Activated T-cell treated with anti-CD3 and anti-CD28 coated beads, Interleukin-2, amount 50 U/mL, for 24 hours (primary cell): ENCODE results near the gene PTH1R.
A peak's percentile ranks its signal among the peaks of the same experiment; 100 is the strongest.

Experiments
- DNase-seq: peaks from one replicate; pipeline ENCODE4 v3.0.0-alpha.2; 2020
- H3K27ac Mint-ChIP-seq: 2 replicates; pipeline ENCODE4 v1.8.0; 2020; ENCODE audit warnings: mild to moderate bottlenecking, mixed read lengths
- H3K27me3 Mint-ChIP-seq: 2 replicates; pipeline ENCODE4 v1.8.0; 2020; ENCODE audit warnings: mixed read lengths
- H3K36me3 Mint-ChIP-seq: 2 replicates; pipeline ENCODE4 v1.8.0; 2020; ENCODE audit warnings: low read depth, mixed read lengths
- H3K4me1 Mint-ChIP-seq: 2 replicates; pipeline ENCODE4 v1.8.0; 2020; ENCODE audit warnings: low read depth, mixed read lengths
- H3K4me3 Mint-ChIP-seq: 2 replicates; pipeline ENCODE4 v1.8.0; 2020; ENCODE audit warnings: mild to moderate bottlenecking, moderate library complexity, mixed read lengths
- H3K9me3 Mint-ChIP-seq: 2 replicates; pipeline ENCODE4 v1.8.0; 2020; ENCODE audit warnings: mixed read lengths

The PTH1R gene

GRCh38 chr3:46856576-46857471 is 20.7 kb upstream of the PTH1R start:
- Mint-ChIP-seq H3K9me3 (no peaks in the 10 kb centered on the region), H3K27ac (no peak overlapping the region), H3K4me1 (no peaks in the 10 kb centered on the region), H3K4me3 (no peak overlapping the region), H3K36me3 (no peaks in the 10 kb centered on the region), H3K27me3 (peaks cover 7% of the 10 kb centered on the region)
- DNase-seq = no peak

- Mint-ChIP-seq H3K27ac (no peak overlapping the region), H3K9me3 (no peaks in the 10 kb centered on the region), H3K4me3 (no peak overlapping the region), H3K4me1 (no peaks in the 10 kb centered on the region), H3K27me3 (peaks cover 7% of the 10 kb centered on the region), H3K36me3 (no peaks in the 10 kb centered on the region)
- DNase-seq = no peak
Observed at GRCh38 chr3:46857485-46858341, 19.8 kb upstream of the PTH1R start.

- H3K4me1 Mint-ChIP-seq = no peaks in the 10 kb centered on the region
- H3K27ac Mint-ChIP-seq = no peak overlapping the region
- no peak overlapping the region for H3K4me3 Mint-ChIP-seq
- peaks cover 7% of the 10 kb centered on the region for H3K27me3 Mint-ChIP-seq
- H3K36me3 Mint-ChIP-seq = no peaks in the 10 kb centered on the region
- no peaks in the 10 kb centered on the region for H3K9me3 Mint-ChIP-seq
- DNase-seq = no peak
Observed at GRCh38 chr3:46858456-46858855, 19.1 kb upstream of the PTH1R start.

GRCh38 chr3:46859001-46859710 is 18.4 kb upstream of the PTH1R start:
- H3K9me3 Mint-ChIP-seq = no peaks in the 10 kb centered on the region
- no peak overlapping the region for H3K4me3 Mint-ChIP-seq

GRCh38 chr3:46860017-46860809 is 17.3 kb upstream of the PTH1R start:
- H3K36me3 Mint-ChIP-seq = no peaks in the 10 kb centered on the region
- no peaks in the 10 kb centered on the region for H3K9me3 Mint-ChIP-seq
- no peak overlapping the region for H3K27ac Mint-ChIP-seq
- H3K4me3 Mint-ChIP-seq = no peak overlapping the region
- no peaks in the 10 kb centered on the region for H3K4me1 Mint-ChIP-seq
- peak; percentile 45 for DNase-seq
- peaks cover 7% of the 10 kb centered on the region for H3K27me3 Mint-ChIP-seq

More at GRCh38 chr3:46859001-46859710, 18.4 kb upstream of the PTH1R start:
- Mint-ChIP-seq H3K27me3 (peaks cover 7% of the 10 kb centered on the region), H3K36me3 (no peaks in the 10 kb centered on the region), H3K27ac (no peak overlapping the region), H3K4me1 (no peaks in the 10 kb centered on the region)
- DNase-seq = no peak

GRCh38 chr3:46860810-46861604 is 16.5 kb upstream of the PTH1R start:
- H3K27ac Mint-ChIP-seq = no peak overlapping the region

GRCh38 chr3:46861605-46862368 is 15.7 kb upstream of the PTH1R start:
- DNase-seq = no peak
- H3K4me3 Mint-ChIP-seq = no peak overlapping the region
- H3K4me1 Mint-ChIP-seq = no peaks in the 10 kb centered on the region
- no peaks in the 10 kb centered on the region for H3K36me3 Mint-ChIP-seq
- H3K27me3 Mint-ChIP-seq = peaks cover 4% of the 10 kb centered on the region
- H3K27ac Mint-ChIP-seq = no peak overlapping the region
- no peaks in the 10 kb centered on the region for H3K9me3 Mint-ChIP-seq

More at GRCh38 chr3:46860810-46861604, 16.5 kb upstream of the PTH1R start:
- H3K4me1 Mint-ChIP-seq = no peaks in the 10 kb centered on the region
- H3K27me3 Mint-ChIP-seq = peaks cover 7% of the 10 kb centered on the region
- no peaks in the 10 kb centered on the region for H3K36me3 Mint-ChIP-seq
- H3K4me3 Mint-ChIP-seq = no peak overlapping the region
- no peaks in the 10 kb centered on the region for H3K9me3 Mint-ChIP-seq
- DNase-seq = peak; percentile 22

GRCh38 chr3:46862369-46863025 is 15.0 kb upstream of the PTH1R start:
- Mint-ChIP-seq H3K4me1 (no peaks in the 10 kb centered on the region), H3K4me3 (no peak overlapping the region), H3K27me3 (peaks cover 4% of the 10 kb centered on the region), H3K27ac (no peak overlapping the region), H3K36me3 (no peaks in the 10 kb centered on the region), H3K9me3 (no peaks in the 10 kb centered on the region)
- DNase-seq = no peak

- H3K9me3 Mint-ChIP-seq = no peaks in the 10 kb centered on the region
- no peak for DNase-seq
- no peak within 1 kb of the TSS for H3K27ac Mint-ChIP-seq
- no peaks in the 10 kb centered on the region for H3K4me1 Mint-ChIP-seq
- no peaks in the 10 kb centered on the region for H3K36me3 Mint-ChIP-seq
- H3K4me3 Mint-ChIP-seq = no peak within 1 kb of the TSS
- H3K27me3 Mint-ChIP-seq = no peaks in the 10 kb centered on the region
Observed at GRCh38 chr3:46863261-46863782, 14.2 kb upstream of the PTH1R start, which contains the start of gene MYL3. MYL3 (minus strand) TSS chr3:46863444; CDS start chr3:46863390, 54 bp downstream.

- H3K27me3 Mint-ChIP-seq = no peaks in the 10 kb centered on the region
- no peaks in the 10 kb centered on the region for H3K9me3 Mint-ChIP-seq
- no peaks in the 10 kb centered on the region for H3K36me3 Mint-ChIP-seq
- H3K4me3 Mint-ChIP-seq = no peak overlapping the region
- H3K27ac Mint-ChIP-seq = no peak overlapping the region
- no peak for DNase-seq
- H3K4me1 Mint-ChIP-seq = no peaks in the 10 kb centered on the region
Observed at GRCh38 chr3:46864061-46864881, 13.2 kb upstream of the PTH1R start.

GRCh38 chr3:46865031-46865507 is 12.5 kb upstream of the PTH1R start:
- Mint-ChIP-seq H3K4me3 (no peak overlapping the region), H3K9me3 (no peaks in the 10 kb centered on the region), H3K4me1 (no peaks in the 10 kb centered on the region), H3K36me3 (no peaks in the 10 kb centered on the region), H3K27ac (no peak overlapping the region), H3K27me3 (no peaks in the 10 kb centered on the region)
- no peak for DNase-seq
